KMS-11 (cell line): ENCODE data around the gene IQGAP1.

ENCODE experiments used
- H2AFZ ChIP-seq: fragments of 200-600 bp; sonication (generic); 2 replicates; pipeline ENCODE4 v1.6.1; 2016; ENCODE audit warnings: antibody characterized with exemption, mixed run types, low read depth
- H3K27ac ChIP-seq: fragments of 200-600 bp; sonication (generic); 2 replicates; pipeline ENCODE4 v1.6.1; 2016; ENCODE audit warnings: mild to moderate bottlenecking, mixed run types
- H3K27me3 ChIP-seq: fragments of 200-600 bp; sonication (generic); 2 replicates; pipeline ENCODE4 v1.6.1; 2017; ENCODE audit warnings: mild to moderate bottlenecking, low read depth, mixed run types, moderate library complexity; ENCODE audit not compliant: insufficient read depth
- H3K36me3 ChIP-seq: fragments of 200-600 bp; sonication (generic); 2 replicates; pipeline ENCODE4 v1.6.1; 2017; ENCODE audit warnings: mild to moderate bottlenecking, mixed run types; ENCODE audit not compliant: insufficient read depth
- H3K4me1 ChIP-seq: fragments of 200-600 bp; sonication (generic); 2 replicates; pipeline ENCODE4 v1.6.1; 2016; ENCODE audit warnings: mild to moderate bottlenecking, low read depth, mixed run types; ENCODE audit not compliant: poor library complexity, severe bottlenecking
- H3K4me2 ChIP-seq: fragments of 200-600 bp; sonication (generic); 2 replicates; pipeline ENCODE4 v1.7.0; 2016; ENCODE audit warnings: mild to moderate bottlenecking, mixed run types
- H3K4me3 ChIP-seq: fragments of 200-600 bp; sonication (generic); IDR thresholded peaks from 2 replicates; pipeline ENCODE4 v1.6.1; 2017; ENCODE audit warnings: low read depth, low read length, mixed read lengths; ENCODE audit not compliant: insufficient read depth
- H3K79me2 ChIP-seq: fragments of 200-600 bp; sonication (generic); 2 replicates; pipeline ENCODE4 v1.6.1; 2016; ENCODE audit warnings: low read depth, mixed run types; ENCODE audit not compliant: insufficient read depth
- H3K9ac ChIP-seq: fragments of 200-600 bp; sonication (generic); 2 replicates; pipeline ENCODE4 v1.6.1; 2016; ENCODE audit warnings: mild to moderate bottlenecking, mixed run types
- H4K20me1 ChIP-seq: fragments of 200-600 bp; sonication (generic); 2 replicates; pipeline ENCODE4 v1.6.1; 2016; ENCODE audit warnings: mild to moderate bottlenecking, mixed run types; ENCODE audit not compliant: insufficient read depth
- TF ChIP-seq, protein P1 (sequence below): fragments of 200-600 bp; sonication (generic); conservative IDR thresholded peaks from 2 replicates; pipeline ENCODE4 v1.6.1; 2017; ENCODE audit warnings: low read depth, mild to moderate bottlenecking, antibody characterized with exemption, low read length, moderate library complexity, mixed read lengths

IQGAP1 gene

DNA sequence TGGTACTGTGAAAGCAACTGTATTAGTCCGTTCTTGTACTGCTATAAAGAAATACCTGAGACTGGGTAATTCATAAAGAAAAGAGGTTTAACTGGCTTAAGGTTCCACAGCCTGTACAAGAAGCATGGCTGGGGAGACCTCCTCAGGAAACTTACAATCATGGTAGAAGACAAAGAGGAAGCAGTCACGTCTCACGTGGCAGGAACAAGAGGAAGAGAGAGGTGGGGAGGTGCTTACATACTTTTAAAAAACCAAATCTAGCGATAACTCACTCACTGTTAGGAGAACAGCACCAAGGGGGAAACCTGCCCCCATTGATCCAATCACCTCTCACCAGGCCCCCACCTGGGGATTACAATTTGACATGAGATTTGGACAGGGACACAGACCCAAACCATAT, 48.9 kb downstream of the IQGAP1 start:
- no peaks in the 10 kb centered on the region for H3K36me3 ChIP-seq

DNA sequence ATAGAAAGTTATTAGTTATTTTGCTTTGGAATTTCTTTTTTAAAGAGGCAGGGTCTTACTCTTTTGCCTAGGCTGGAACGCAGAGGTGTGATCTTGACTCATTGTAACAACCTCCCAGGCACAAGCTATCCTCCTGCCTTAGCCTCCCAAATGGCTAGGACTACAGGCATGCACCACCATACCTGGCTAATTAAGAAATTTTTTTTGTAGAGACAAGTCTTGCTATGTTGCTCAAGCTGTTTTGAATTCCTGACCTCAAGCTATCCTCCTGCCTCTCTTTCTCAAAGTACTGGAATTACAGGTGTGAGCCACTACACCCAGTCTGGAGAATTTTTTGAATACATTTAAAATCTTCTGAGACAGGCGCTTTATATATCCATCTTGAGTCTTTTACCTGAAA, 49.5 kb downstream of the IQGAP1 start:
- Histone ChIP-seq H3K36me3 (no peaks in the 10 kb centered on the region), H3K9ac (no peak overlapping the region), H3K4me3 (no peak overlapping the region), H3K79me2 (no peaks in the 10 kb centered on the region), H2AFZ (no peak overlapping the region), H4K20me1 (no peaks in the 10 kb centered on the region), H3K4me1 (no peaks in the 10 kb centered on the region), H3K27ac (no peak overlapping the region), H3K4me2 (no peak overlapping the region), H3K27me3 (no peaks in the 10 kb centered on the region)
- TF ChIP-seq, protein P1, sequence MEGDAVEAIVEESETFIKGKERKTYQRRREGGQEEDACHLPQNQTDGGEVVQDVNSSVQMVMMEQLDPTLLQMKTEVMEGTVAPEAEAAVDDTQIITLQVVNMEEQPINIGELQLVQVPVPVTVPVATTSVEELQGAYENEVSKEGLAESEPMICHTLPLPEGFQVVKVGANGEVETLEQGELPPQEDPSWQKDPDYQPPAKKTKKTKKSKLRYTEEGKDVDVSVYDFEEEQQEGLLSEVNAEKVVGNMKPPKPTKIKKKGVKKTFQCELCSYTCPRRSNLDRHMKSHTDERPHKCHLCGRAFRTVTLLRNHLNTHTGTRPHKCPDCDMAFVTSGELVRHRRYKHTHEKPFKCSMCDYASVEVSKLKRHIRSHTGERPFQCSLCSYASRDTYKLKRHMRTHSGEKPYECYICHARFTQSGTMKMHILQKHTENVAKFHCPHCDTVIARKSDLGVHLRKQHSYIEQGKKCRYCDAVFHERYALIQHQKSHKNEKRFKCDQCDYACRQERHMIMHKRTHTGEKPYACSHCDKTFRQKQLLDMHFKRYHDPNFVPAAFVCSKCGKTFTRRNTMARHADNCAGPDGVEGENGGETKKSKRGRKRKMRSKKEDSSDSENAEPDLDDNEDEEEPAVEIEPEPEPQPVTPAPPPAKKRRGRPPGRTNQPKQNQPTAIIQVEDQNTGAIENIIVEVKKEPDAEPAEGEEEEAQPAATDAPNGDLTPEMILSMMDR = no peak

More for the DNA sequence above, 48.9 kb downstream of the IQGAP1 start:
- H3K27ac ChIP-seq = no peak overlapping the region
- TF ChIP-seq, protein P1 = no peak
- no peaks in the 10 kb centered on the region for H3K27me3 ChIP-seq
- no peaks in the 10 kb centered on the region for H4K20me1 ChIP-seq
- H3K9ac ChIP-seq = no peak overlapping the region
- no peaks in the 10 kb centered on the region for H3K79me2 ChIP-seq
- no peak overlapping the region for H3K4me2 ChIP-seq
- no peaks in the 10 kb centered on the region for H3K4me1 ChIP-seq
- no peak overlapping the region for H2AFZ ChIP-seq
- no peak overlapping the region for H3K4me3 ChIP-seq

DNA sequence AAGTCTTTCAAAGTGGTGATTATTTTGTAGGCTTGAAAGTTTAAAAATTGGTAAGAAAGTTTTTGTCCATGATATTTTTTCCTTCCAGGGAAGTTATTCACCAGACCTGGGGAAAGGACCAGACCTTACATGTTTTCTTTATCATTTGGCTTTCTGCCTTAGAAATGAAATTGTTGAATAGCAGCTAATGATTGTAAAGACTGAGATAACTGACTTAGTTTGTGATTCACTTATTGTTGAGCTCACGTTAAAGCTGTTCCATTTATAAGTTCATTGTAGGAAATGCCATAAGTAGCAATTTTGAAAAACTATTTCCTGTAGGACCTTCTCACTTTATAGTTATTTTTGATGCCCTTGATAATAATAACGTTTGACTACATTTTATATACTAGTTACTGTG, 51.9 kb downstream of the IQGAP1 start:
- H3K4me1 ChIP-seq = no peaks in the 10 kb centered on the region
- H3K9ac ChIP-seq = no peak overlapping the region
- no peaks in the 10 kb centered on the region for H3K79me2 ChIP-seq
- H3K27ac ChIP-seq = no peak overlapping the region
- H2AFZ ChIP-seq = no peak overlapping the region
- H3K4me3 ChIP-seq = no peak overlapping the region
- no peaks in the 10 kb centered on the region for H3K36me3 ChIP-seq
- no peaks in the 10 kb centered on the region for H4K20me1 ChIP-seq
- H3K27me3 ChIP-seq = no peaks in the 10 kb centered on the region
- TF ChIP-seq, protein P1 = no peak
- no peak overlapping the region for H3K4me2 ChIP-seq

- H3K9ac ChIP-seq = no peak overlapping the region
- no peak overlapping the region for H3K4me3 ChIP-seq
- no peak overlapping the region for H3K4me2 ChIP-seq
- no peak overlapping the region for H2AFZ ChIP-seq
- no peaks in the 10 kb centered on the region for H3K27me3 ChIP-seq
- no peaks in the 10 kb centered on the region for H3K79me2 ChIP-seq
- TF ChIP-seq, protein P1 = no peak
- no peaks in the 10 kb centered on the region for H3K36me3 ChIP-seq
- no peak overlapping the region for H3K27ac ChIP-seq
- H4K20me1 ChIP-seq = no peaks in the 10 kb centered on the region
- H3K4me1 ChIP-seq = no peaks in the 10 kb centered on the region
Measured at GRCh38 chr15:90441027-90441426, 53.0 kb downstream of the IQGAP1 start.
